A673 (cell line): ENCODE measurements around the gene ME3. TPM values are rescaled to one million over a fixed set of nuclear protein-coding genes. Genes with fewer than 3 reads are reported as not detected.

Source experiments
- BruUV-seq: library from RNA; stranded (reverse); fragments of 400-500 nt; replicated peaks from 2 replicates; lab custom pipeline; 2021; lab: Mats Ljungman, UMichigan
- CTCF ChIA-PET: fragments of 300-600 bp; sonication (Branson Sonifier 250); formaldehyde crosslinking; loops from one replicate; lab custom pipeline; 2022; ENCODE audit warnings: antibody characterized with exemption; lab: Charles Lee
- POLR2A ChIA-PET: fragments of 300-600 bp; sonication (Branson Sonifier 250); formaldehyde crosslinking; loops from one replicate; lab custom pipeline; 2022; ENCODE audit warnings: antibody characterized with exemption; ENCODE audit not compliant: low non-redundant PET; lab: Charles Lee
- DNase-seq: peaks from one replicate; pipeline ENCODE4 v3.0.0-alpha.2; 2015; ENCODE audit warnings: low spot score
- H3K27ac ChIP-seq: fragments of 200-600 bp; sonication (generic); 2 replicates; pipeline ENCODE4 v1.5.1; 2016; ENCODE audit warnings: mixed run types, low read depth, mild to moderate bottlenecking, mixed read lengths, antibody characterized with exemption, low read length; ENCODE audit not compliant: poor library complexity, severe bottlenecking
- H3K27me3 ChIP-seq: fragments of 200-600 bp; sonication (generic); replicated peaks from 2 replicates; pipeline ENCODE4 v1.6.1; 2017; ENCODE audit warnings: mixed run types, low read depth, mild to moderate bottlenecking, mixed read lengths, antibody characterized with exemption, low read length; ENCODE audit not compliant: insufficient read depth, poor library complexity
- H3K36me3 ChIP-seq: fragments of 200-600 bp; sonication (generic); 2 replicates; pipeline ENCODE4 v1.6.1; 2016; ENCODE audit warnings: mixed run types, mild to moderate bottlenecking, mixed read lengths, antibody characterized with exemption, low read length; ENCODE audit not compliant: insufficient read depth, poor library complexity, severe bottlenecking
- H3K4me1 ChIP-seq: fragments of 200-600 bp; sonication (generic); 2 replicates; pipeline ENCODE4 v1.6.1; 2017; ENCODE audit warnings: mixed run types, mild to moderate bottlenecking, mixed read lengths, antibody characterized with exemption, low read length; ENCODE audit not compliant: insufficient read depth, poor library complexity, severe bottlenecking
- H3K4me3 ChIP-seq: fragments of 200-600 bp; sonication (generic); 2 replicates; pipeline ENCODE4 v1.5.1; 2016; ENCODE audit warnings: low read depth, mixed run types, mild to moderate bottlenecking, mixed read lengths, low read length; ENCODE audit not compliant: poor library complexity, severe bottlenecking
- H3K9me3 ChIP-seq: fragments of 200-600 bp; sonication (generic); 2 replicates; pipeline ENCODE4 v1.6.1; 2016; ENCODE audit warnings: mixed run types, low read depth, mild to moderate bottlenecking, mixed read lengths, antibody characterized with exemption, low read length; ENCODE audit not compliant: poor library complexity, severe bottlenecking
- CTCF ChIP-seq: fragments of 300-800, 200-600 bp; sonication (generic); conservative IDR thresholded peaks from 2 replicates; pipeline ENCODE4 v1.5.1; 2017; ENCODE audit warnings: low read depth, mild to moderate bottlenecking, antibody characterized with exemption, low read length, moderate library complexity, mixed read lengths
- EZH2 ChIP-seq: fragments of 200-600 bp; sonication (generic); IDR thresholded peaks from 2 replicates; pipeline ENCODE4 v1.6.1; 2017; ENCODE audit warnings: borderline replicate concordance, low read depth, mild to moderate bottlenecking, mixed read lengths, antibody characterized with exemption, low read length; ENCODE audit not compliant: poor library complexity, severe bottlenecking
- intact Hi-C: fragments of 100-400 bp; cut with micrococcal nuclease; formaldehyde crosslinking; loops from one replicate; pipeline ENCODE4 v1.10.0; 2022; ENCODE audit not compliant: unreplicated experiment
- total RNA-seq: library from RNA; stranded (reverse); gene quantifications from 2 replicates; pipeline ENCODE4 v1.2.3, GENCODE V29; 2021

The ME3 gene
- total RNA-seq, 1 experiment from 2014 or later = 7.6 TPM

DNA sequence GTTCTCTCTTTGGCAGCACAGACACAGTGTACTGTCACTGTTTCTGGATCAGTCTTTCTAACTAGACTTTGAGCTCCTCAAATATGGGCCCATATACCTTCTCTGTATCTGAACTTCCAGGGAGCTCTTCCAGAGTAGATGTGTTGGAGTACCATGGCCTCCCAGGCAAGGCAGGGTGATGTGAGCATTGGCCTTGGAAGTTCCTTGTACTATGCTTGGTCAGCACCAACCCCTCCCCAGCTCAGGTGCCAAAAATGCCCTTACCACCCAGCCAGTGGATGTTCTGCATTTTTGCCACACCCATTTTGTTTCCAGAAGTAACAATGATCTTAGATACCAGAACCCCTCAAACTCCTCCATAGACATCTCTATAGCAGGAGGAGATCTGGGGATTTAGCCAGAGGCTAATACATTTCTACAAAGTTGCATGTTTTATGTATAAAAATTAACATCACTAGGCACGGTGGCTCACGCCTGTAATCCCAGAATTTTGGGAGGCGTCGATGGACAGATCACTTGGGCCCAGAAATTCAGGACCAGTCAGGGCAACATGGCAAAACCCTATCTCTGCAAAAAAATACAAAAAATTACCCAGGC, 165.1 kb downstream of the ME3 start:
- no peak overlapping the region for H3K4me3 ChIP-seq
- intact Hi-C loops = no loop called here

DNA sequence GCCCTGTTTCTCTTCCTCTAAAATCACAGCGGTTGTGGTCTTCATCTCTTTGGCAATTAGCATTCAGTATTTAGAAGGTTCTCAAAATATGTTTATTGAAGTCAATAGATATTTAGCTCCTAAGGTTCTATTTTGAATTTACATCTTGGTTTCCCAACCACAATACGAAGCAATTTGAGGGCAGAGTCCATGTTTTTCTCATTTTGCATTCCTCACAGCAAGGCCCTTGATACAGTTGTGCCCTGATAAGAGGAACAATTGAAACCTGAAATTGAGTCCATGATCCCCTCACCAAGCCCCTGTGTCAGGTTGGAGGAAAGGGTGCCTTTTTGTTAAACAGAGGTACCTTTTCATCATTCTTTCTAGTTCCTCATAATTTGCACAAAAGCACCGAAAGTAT, 166.2 kb downstream of the ME3 start:
- CTCF ChIA-PET = interaction anchor here (0.6 kb wide), 1 partner anchor 689 kb away, joined by 4 read pairs; no protein-coding TSS in a partner anchor
- Histone ChIP-seq H3K27ac (no peak overlapping the region), H3K9me3 (no peaks in the 10 kb centered on the region), H3K4me3 (no peak overlapping the region), H3K4me1 (peaks cover 4% of the 10 kb centered on the region), H3K27me3 (no peaks in the 10 kb centered on the region), H3K36me3 (no peaks in the 10 kb centered on the region)
- BruUV-seq = no TSS peak
- POLR2A ChIA-PET = no interaction called here
- DNase-seq = no peak
- intact Hi-C loops = no loop called here
- TF ChIP-seq EZH2 = no peak
- no peak for TF ChIP-seq CTCF

More for the DNA sequence above, 165.1 kb downstream of the ME3 start:
- Histone ChIP-seq H3K27me3 (no peaks in the 10 kb centered on the region), H3K27ac (no peak overlapping the region), H3K9me3 (no peaks in the 10 kb centered on the region), H3K36me3 (no peaks in the 10 kb centered on the region), H3K4me1 (peaks cover 6% of the 10 kb centered on the region)
- ChIA-PET CTCF (no interaction called here), POLR2A (interaction anchor here (0.6 kb wide), 1 partner anchor 15 kb away, joined by 7 read pairs; no protein-coding TSS in a partner anchor)
- TF ChIP-seq CTCF = no peak
- no peak for TF ChIP-seq EZH2
- BruUV-seq = no TSS peak
- DNase-seq = no peak

DNA sequence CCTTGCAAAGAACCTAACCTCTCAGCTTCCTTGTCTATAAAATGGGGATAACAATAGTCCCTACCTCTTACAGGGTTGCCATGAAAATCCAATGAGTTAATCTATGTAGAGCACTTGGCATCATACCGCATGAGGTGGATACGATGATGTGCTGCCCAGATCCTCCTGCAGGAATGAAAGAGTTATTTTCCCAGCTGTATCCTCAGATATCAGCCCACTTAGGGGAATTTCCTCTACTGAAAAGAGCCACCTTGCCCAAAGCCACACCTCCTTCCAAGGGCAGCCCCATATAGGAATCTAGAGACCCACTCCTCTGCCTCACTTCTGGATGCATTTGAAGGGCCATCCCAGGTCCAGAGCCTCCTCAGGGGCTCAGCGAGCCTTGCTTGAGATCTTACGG, 169.3 kb downstream of the ME3 start:
- CTCF ChIA-PET = no interaction called here

More for the DNA sequence above, 169.3 kb downstream of the ME3 start:
- no peak for DNase-seq
- no peaks in the 10 kb centered on the region for H3K4me1 ChIP-seq
- H3K36me3 ChIP-seq = no peaks in the 10 kb centered on the region
- TF ChIP-seq CTCF (no peak), EZH2 (no peak)
- no peaks in the 10 kb centered on the region for H3K27me3 ChIP-seq
- H3K27ac ChIP-seq = no peak overlapping the region
- intact Hi-C loops = no loop called here
- POLR2A ChIA-PET = no interaction called here
- no TSS peak for BruUV-seq
- no peaks in the 10 kb centered on the region for H3K9me3 ChIP-seq
- H3K4me3 ChIP-seq = no peak overlapping the region
